DMS153 (cell line): ENCODE results near the gene KNL1.
"Not testable (repeated sequence)": the region's sequence is repeated elsewhere in the genome, so short reads cannot be mapped to it uniquely, and the experiment has no call there.

Experiments
- DNase-seq: peaks from one replicate; lab custom pipeline; 2025; lab: John Stamatoyannopoulos, UW

The KNL1 gene

DNA sequence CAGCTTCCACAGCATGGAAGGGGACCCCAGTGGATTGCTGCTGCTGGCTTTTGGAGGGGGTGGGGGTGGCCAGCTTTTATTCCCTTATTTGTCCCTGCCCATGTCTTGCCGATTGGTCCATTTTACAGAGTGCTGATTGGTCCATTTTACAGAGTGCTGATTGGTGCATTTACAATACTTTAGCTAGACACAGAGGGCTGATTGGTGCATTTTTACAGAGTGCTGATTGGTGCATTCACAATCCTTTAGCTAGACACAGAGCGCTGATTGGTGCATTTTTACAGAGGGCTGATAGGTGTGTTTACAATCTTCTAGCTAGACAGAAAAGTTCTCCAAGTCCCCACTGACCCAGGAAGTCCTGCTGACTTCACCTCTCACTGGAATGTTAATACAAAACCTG lies 12.3 kb upstream of the KNL1 start:
- DNase-seq = not testable (repeated sequence)

DNA sequence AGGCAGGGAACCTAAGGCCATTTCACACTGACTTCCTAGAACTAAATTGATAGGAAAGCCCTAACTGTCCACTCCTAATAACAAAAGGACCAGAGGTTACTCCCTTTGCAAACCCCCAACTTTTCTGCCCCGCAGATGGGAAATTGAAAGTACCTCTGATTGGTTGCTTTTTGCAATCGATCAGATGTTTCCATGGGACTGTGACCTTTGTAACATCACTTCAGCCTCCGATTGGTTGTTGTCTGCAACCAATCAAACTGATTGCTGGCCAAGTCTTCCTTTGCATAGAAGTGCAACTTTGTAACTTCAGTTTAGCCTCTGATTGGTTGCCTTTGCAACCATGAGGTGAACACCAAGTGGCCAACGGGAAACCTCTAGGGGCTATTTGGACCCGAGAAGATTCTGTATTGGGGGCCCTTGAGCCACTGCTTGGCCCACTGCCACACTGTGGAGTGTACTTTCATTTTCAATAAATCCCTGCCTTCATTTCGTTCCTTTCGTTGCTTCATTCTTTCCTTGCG lies 11.3 kb upstream of the KNL1 start:
- DNase-seq = peak; percentile 65

DNA sequence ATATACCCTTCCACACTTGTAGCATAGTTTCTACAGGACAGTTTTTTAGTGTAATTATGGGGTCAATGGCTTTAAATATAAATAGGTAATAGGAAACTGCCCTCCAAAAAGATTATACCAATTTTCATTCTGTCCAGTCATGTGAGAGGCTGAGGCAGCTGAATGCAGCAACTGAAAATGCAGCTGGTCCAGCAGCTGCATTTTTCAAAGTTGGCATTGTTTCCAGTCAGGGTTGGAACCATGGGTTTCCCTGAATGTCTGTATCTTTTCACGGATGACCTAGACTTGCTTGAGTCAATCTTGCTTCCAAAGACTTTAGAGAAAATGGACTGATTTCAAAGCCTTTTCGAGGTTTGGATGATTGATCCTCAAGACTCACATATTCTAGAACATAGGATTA lies 9.9 kb upstream of the KNL1 start:
- no peak for DNase-seq

DNA sequence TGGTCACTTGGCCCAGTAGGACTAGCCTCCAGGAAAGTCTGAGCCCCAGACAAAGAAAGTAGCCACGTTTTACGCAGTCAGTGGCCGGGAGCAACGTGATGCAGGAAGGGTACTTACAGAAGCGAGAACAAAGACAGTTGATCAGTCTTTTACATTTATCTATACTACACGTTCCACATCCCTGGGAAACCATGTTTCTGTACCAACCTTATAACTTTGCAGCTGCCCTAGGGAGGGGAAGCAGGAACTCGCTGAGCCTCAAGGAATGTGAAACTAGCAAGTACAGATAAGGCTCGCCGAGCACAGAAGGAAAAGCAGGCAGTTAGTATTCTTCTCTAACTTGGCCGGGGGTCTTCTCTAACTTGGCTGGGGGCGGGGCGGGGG lies 3.4 kb upstream of the KNL1 start:
- DNase-seq = no peak

DNA sequence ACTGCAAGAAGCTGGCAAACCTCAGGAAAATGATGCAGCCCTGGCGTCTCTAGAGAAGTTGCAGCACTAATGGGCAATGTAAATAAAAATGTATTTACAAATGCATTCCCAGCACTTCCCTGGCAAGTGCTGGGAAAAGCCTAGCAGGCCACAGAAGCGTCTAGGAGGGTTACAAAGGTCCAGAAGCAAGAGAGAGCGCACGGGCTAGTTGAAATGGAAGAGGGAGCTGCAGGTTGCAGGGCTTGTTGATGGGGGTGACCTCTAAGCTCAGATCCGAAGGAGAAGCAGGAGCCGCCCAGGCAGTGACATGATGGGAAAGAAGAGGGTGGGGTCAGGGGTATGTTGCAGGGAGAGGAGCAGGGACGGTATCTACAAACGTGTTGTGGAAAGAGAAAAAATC lies 2.7 kb upstream of the KNL1 start:
- DNase-seq = no peak

DNA sequence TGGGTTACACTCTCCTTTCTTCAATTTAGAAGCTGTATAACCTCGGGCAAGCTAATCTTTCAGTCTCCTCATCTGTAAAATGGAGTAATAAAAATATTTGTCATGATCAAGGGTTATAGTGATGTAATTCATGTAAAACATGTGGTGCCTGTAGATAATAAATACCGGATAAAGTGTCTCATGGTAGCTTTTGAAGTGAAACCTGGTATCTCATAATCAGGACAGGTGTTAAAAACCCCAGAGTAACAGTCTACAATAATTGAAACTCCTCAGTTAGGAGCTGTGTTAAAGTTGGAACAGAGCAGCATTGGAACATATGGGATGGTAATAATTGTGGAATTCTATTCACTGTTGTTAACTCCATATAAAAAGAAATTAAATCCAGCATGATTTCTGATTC lies 884 bp upstream of the KNL1 start:
- DNase-seq = no peak

DNA sequence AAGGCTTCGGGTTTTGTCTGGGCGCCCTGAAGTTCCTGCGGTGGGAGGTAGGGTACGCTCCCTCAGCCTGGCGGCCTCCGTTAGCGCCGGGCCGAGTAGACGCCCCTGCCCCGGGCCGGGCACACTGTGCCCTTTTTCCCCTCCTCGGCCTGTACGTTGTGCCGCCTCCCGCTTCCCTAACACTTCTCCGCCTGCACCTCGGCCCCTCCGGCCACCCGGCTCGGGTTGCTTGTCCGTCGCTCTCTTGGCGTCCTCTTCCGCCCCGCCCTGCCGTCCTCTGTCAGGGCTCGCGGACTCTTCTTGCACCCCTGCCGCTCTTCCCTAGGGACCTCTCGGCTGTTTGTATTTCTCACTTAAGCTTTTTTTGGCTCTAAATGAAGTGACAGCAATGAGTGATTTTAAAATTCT lies 384 bp downstream of the KNL1 start:
- no peak for DNase-seq

DNA sequence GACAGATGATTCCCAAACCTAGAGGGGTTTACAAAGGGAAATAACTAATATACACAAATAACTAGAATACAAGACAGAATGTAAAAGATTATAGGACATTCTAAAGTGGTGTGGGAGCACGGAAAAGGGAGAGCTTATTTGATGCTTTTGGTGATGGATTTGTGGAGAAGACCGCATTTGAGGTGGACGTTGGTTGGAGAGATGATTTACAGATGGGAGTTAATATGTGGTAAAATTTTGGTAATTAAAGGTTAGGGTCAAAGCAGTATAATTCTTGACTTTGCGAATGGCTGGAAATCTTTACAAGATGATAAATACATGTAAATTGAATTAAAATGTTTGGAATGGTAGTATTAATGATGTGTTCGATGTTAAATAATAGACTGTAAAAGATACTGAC lies 1.2 kb downstream of the KNL1 start:
- no peak for DNase-seq

DNA sequence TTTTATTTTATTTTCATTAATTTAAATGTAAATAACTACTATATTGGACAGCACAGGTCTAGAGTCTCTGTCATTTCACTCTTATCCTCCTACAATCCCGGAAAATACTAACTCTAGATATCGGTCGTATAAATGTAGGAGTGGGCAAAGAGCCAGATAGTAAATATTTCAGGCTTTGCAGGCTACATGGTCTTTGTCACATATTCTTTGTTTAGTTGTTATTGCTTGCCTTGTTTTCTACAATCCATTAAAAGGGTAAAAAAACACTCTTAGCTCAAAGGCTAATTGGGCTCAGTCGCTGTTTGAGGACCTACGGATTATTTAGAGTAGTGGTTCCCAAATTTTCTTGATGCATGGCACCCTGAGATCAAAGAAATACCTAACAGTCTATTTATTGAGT lies 1.7 kb downstream of the KNL1 start:
- DNase-seq = no peak

DNA sequence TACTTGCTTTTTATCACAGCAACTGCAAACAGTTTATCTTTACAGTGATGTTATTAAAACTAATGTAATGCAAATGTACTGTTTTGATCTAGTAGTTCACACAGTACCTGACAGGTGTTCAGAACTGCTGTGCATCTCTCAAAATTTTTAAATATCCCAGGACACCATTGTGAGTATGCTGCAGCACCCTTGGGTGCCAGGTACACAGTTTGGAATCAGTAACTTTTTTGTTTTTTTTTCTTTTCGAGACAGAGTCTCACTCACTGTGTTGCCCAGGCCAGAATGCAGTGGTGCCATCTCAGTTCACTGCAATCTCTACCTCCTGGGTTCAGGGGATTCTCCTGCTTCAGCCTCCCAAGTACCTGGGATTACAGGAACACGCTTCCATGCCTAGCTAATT lies 3.0 kb downstream of the KNL1 start:
- DNase-seq = no peak

DNA sequence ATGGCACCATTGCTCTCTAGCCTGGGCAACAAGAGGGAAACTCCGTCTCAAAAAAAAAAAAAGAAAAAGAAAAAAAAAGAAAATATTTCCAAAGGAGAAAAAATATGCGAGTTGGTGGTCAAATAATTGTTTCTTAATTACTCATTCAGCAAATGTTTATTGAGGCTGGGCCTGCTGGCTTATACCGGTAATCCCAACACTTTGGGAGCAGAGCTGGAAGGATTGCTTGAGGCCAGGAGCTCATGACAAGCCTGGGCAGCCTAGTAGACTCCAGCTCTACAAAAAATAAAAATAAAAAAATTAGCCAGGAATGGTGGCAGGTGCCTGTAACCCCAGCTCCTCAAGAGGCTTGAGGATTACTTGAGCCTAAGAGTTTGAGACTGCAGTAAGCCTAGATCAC lies 4.1 kb downstream of the KNL1 start:
- no peak for DNase-seq

DNA sequence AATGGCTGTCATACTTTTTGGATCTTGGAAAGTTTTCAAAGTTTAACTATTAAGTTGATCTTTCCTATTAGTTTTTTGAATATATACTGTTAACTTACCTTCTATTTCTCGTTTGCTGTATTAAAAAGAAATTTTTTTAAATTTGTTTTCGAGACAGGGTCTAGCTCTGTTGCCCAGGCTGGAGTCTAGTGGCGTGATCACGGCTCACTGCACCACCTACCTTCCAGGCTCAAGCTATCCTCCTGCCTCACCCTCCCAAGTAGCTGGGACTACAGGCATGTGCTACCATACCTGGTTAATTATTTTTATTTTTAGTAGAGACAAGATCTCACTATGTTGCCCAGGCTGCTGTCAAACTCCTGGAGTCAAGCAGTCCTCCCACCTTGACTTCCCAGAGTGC lies 4.6 kb downstream of the KNL1 start:
- no peak for DNase-seq

DNA sequence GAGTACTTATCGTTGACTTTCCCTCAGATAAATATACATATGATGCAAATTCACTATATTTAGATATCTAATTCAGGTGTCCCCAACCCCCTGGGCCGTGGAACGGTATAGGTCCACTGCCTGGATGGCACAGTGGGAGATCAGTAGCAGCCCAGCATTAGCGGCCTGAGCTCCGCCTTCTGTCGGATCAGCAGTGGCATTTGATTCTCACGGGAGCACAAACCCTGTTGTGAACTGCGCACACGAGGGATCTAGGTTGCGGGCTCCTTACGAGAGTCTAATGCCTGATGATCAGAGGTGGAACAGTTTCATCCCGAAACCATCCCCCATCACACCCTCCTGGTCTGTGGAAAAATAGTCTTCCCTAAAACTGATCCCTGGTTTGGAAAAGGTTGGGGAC lies 6.9 kb downstream of the KNL1 start:
- DNase-seq = no peak

DNA sequence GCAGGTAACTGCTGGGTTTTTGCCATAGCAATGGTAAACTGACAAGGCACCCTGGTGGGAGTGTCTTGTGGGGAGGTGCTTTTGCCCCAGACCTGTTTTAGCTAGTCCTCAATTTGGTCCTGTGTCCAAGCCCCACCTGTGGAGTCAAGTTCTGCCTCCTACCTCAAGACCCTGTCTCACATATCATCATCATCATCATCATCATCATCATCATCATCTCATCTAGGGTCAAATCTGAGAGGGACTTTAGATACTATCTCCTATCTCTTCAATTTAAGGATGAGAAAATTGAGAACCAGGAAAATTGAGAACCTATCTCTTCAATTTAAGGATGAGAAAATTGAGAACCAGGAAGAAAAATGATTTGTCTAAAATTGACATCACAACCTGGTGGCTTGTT lies 9.9 kb downstream of the KNL1 start:
- DNase-seq = no peak

DNA sequence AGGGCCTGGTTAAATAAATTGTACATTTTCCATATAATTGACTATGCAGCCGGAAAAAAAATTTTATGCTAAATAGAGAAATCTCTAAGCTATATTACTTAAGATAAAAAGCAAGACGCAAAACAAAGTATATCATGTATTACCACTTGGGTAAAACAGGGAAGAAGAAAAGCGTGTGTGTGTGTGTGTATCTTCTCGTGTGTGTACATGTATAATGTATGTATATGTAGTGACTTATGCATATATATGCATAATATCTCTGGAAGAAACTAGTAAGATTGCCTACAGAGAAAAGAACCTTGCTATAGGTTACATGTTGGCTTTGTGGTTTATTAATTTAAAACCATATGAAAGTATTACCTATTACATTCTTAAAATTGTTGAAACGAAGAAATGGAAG lies 19.0 kb downstream of the KNL1 start:
- DNase-seq = no peak

DNA sequence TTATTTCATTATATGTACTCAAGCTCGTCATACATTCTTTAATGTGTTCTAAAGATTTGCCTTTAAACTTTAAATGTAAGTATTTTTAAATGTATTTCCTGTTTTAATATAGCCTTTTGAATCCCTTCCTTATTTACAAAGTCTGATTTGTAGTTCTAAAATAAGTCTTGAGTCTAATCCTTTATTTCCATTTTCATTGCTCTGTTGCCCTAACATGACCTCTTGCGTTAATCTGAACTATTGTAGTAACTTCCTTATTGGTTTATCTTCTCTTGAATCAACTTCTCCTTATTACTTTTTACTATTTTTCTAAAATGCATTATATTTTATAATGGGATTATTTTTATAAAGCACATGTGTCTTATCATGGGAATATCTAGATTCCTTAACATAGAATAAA lies 24.0 kb downstream of the KNL1 start:
- DNase-seq = no peak

DNA sequence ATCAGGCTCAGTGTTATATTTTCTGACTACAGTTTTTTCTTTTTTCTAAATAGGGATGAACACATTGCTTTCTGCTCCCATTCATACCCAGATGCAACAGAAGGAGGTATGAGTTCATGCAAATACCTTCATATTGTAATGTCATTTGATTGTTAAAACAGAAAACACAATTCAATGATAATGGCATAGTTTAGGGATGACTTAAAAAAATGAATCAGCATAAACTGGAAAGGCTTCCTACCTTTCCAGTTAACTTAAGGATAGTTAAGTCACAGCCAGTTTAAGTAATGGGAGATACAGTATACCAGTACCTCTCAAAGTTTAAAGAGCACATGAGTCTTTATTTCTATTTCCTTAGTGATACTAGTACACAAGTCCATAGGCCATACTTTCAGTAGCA lies 24.9 kb downstream of the KNL1 start:
- DNase-seq = no peak

DNA sequence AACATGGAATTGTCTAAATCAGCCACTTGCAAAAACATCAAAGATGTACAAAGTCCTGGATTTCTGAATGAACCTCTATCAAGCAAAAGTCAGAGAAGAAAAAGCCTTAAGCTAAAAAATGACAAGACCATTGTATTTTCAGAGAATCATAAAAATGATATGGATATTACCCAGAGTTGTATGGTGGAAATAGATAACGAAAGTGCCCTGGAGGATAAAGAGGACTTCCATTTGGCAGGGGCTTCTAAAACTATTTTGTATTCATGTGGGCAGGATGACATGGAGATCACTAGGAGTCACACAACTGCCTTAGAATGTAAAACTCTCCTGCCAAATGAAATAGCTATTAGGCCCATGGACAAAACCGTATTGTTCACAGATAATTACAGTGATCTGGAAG lies 29.3 kb downstream of the KNL1 start:
- DNase-seq = no peak

DNA sequence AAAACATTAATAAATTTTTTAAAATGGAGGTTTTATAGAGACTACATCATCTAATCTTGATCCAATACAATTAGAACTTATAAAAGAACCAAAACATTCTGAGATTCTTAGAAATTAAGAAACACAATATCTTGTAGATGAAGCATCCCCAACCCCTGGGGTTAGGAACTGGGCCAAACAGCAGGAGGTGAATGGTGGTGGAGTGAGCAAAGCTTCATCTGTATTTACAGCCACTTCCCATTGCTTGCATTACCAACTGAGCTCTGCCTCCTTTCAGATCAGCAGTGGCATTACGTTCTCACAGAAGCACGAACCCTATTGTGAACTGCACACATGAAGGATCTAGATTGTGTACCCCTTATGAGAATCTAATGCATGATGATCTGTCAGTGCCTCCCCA lies 36.3 kb downstream of the KNL1 start:
- DNase-seq = no peak

DNA sequence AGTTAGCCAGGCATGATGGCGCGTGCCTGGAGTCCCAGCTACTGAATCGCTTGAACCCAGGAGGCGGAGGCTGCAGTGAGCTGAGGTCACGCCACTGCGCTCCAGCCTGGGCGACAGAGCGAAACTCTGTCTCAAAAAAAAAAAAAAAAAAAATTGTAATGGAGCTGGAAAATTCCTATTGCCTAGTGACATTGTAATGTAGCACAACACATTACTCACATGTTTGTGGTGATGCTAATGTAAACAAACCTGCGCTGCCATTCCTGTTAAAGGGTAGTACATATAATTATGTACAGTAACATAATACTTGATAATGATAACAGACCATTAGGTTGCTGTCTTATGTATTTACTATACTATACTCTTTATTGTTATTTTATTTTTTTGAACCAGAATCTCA lies 39.1 kb downstream of the KNL1 start:
- no peak for DNase-seq

DNA sequence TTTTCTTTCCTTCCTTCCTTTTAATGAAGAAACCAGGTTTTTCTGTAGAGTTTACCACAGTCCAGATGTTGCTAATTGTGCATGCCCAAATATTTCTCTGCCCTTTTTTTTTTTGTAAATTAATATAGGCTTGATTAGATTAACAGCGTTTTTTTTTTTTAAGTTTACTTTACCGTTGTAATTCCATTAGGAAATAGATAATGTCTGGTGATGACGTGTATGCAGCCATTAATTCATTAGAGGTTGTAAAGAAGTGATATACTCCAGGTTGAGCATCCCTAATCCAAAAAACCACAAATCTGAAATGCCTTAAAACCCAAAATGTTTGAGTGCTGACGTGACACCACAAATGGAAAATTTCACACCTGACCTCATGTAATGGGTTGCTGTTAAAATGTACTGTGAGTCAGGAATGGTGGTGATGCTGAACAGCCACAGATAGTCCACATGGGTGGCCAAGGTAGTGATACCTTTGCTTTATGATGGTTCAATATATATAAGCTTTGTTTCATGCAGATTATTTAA lies 43.2 kb downstream of the KNL1 start:
- DNase-seq = no peak

DNA sequence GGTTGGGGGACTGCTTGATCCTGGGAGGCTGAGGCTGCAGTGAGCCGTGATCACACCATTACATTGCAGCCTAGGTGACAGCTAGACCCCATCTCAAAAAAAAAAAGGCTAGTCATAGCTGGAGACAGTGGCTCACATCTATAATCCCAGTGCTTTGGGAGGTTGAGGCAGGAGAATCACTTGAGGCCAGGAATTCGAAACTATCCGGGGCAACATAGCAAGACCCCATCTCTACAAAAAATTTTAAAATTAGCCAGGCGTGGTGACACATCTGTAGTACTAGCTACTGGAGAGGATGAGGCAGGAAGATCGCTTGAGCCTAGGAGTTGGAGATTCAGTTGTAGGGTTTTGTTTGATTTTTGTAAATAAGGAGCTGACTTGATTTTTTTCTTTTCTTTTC lies 45.6 kb downstream of the KNL1 start:
- DNase-seq = no peak

DNA sequence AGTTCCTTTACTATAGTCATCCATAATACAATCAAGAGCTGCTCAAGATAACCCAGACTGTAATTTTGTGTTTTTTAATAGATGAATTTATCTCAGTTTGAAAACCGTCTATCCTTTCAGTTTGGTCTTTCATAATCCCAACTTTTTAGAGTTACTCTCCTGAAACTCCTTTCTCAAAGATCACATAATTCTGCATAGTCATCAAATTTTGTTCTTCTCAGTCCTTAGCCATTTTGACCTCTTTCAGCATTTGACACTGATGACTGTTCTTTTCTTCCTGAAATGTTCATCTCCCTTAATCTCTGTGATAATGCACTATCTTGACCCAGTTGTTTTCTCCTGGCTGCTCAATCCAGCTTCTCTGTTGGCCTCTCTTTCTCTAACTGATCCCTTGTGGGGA lies 53.5 kb downstream of the KNL1 start:
- no peak for DNase-seq

DNA sequence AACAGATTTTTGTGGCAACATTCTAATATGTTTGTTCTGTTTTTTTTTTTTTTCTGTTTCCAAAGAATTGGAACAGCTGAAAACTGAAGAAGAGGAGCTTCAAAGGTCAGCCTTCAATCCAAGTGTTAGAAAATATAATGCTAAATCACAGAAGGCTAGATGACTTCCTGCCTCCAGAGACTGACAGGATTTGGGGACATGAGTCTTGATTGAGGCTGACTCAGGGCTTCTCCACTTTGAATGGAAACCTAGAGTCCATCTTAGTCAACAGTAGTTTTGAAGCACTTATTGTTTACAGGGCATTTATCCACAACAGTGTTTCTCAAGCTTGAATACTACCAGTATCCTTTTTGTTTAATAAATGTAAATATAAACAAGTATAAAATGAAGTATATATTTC lies 56.4 kb downstream of the KNL1 start:
- DNase-seq = no peak

DNA sequence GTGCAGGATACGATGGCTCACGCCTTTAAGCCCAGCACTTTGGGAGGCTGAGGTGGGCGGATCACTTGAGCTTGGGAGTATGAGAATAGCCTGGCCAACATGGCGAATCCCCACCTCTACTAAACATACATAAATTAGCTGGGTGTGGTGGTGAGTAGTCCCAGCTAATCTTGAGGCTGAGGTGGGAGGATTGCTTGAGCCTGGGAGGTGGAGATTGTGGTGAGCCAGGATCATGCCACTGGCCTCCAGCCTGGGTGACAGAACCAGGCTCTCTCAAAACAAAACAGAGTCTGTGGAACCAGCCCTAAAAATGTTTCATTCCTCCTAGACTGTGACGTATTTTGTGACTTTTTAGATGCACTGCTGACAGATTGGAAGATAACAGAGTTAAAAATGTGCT lies 66.6 kb downstream of the KNL1 start:
- DNase-seq = no peak
